Measurements from ENCODE around the gene TAPBPL. TPM values are rescaled to one million over a fixed set of nuclear protein-coding genes. Genes with fewer than 3 reads are reported as not detected.

Gene TAPBPL
- total RNA-seq, 2 donors from 2014 or later: 51.2 to 74.2 TPM

DNA sequence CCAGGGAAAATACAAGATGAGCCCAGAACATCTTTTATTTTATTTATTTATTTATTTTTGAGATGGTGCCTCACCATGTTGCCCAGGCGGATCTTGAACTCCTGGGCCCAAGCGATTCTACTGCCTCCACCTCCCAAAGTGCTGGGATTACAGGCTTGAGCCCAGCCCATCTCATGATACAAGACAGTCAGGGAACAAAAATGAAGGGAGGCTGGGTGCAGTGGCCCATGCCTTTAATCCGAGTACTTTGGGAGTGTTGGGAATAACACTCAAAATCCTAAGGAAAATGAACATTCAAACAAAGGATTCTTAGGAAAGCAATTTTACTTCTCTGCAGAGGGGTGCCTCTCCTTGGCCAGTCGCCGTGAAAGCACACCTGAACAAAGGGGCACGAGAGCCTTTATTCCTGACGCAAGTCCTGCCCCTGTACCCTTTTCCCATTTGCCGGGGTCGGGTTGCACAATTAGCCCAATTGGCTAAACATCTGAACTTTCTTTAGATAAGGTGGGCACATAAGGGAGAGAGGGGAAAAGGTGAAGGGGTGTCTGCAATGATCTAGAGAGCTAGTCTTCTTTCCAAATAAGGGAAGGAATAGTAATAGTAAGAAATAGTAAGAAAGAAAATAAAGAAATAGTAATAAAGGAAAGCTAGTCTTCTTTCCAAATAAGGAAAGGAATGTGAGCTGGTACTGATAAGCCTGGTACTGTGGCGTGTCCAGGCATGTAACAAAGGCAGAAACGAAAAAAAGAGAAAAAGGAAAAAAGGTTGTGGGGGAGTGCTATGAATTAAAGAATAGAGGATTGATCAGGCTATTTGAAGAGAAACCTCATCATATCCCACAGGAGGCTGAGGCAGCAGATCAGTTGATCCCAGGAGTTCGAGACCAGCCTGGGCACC, 55.5 kb downstream of the TAPBPL start:
- DNase-seq: no peak
- intact Hi-C loops (cut with DNase I, micrococcal nuclease): no loop called here
- no peak for ATAC-seq

DNA sequence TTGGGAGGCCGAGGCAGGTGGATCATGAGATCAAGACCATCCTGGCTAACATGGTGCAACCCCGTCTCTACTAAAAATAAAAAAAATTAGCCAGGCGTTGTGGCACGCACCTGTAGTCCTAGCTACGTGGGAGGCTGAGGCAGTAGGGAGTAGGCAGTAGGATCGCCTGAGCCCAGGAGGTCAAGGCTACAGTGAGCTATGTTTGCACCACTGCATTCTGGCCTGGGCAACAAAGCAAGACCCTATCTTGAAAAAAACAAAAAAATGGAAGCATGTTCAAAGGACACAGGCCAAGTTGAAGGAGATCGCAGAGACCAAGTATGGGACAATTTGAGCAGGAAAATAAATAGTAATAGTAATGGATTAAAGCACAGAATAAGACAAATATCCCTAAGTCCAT, 56.2 kb downstream of the TAPBPL start:
- ATAC-seq (no peak), DNase-seq (no peak)
- intact Hi-C loops (cut with DNase I, micrococcal nuclease): no loop called here

Other genes with a start within 250 kb of the TAPBPL start
- 100 to 1,000 TPM; 140 to 147 TPM for gene PLEKHG6, start 141.4 kb upstream of the TAPBPL start, total RNA-seq
- gene TNFRSF1A, start 110.0 kb upstream of the TAPBPL start, total RNA-seq: 100 to 1,000 TPM; 140 to 170 TPM
- gene SCNN1A, start 76.5 kb upstream of the TAPBPL start, total RNA-seq: 100 to 1,000 TPM; 289 to 459 TPM
- 100 to 1,000 TPM; 120 to 129 TPM for gene LTBR, start 67.9 kb upstream of the TAPBPL start, total RNA-seq
- gene CD27, start 7.1 kb upstream of the TAPBPL start, total RNA-seq: 1 to 10 TPM; 1.3 to 4.4 TPM
- 1 to 10 TPM; 4.2 to 6.3 TPM for gene VAMP1, start 18.6 kb downstream of the TAPBPL start, total RNA-seq
- 100 to 1,000 TPM; 124 to 131 TPM for gene MRPL51, start 41.2 kb downstream of the TAPBPL start, total RNA-seq
- 10 to 100 TPM; 21.9 to 29.4 TPM for gene NCAPD2, start 42.1 kb downstream of the TAPBPL start, total RNA-seq
- 1,000 to 10,000 TPM; 2,230 to 2,756 TPM for gene GAPDH, start 82.5 kb downstream of the TAPBPL start, total RNA-seq
- 1 to 10 TPM; 3.8 to 7.2 TPM for gene IFFO1, start 104.0 kb downstream of the TAPBPL start, total RNA-seq
- gene NOP2, start 116.2 kb downstream of the TAPBPL start, total RNA-seq: 10 to 100 TPM; 22.2 to 34.4 TPM
- 100 to 1,000 TPM; 142 to 157 TPM for gene CHD4, start 155.3 kb downstream of the TAPBPL start, total RNA-seq
- gene LPAR5, start 183.9 kb downstream of the TAPBPL start, total RNA-seq: 10 to 100 TPM; 25.6 to 26.7 TPM
- gene ACRBP, start 195.4 kb downstream of the TAPBPL start, total RNA-seq: 1 to 10 TPM; 2.9 to 3.4 TPM
- 10 to 100 TPM; 23.6 to 38.9 TPM for gene ING4, start 211.1 kb downstream of the TAPBPL start, total RNA-seq
- 10 to 100 TPM; 47.8 to 51.4 TPM for gene ZNF384, start 237.3 kb downstream of the TAPBPL start, total RNA-seq
- under 1 TPM; 0.52 to 0.67 TPM for gene PIANP, start 248.8 kb downstream of the TAPBPL start, total RNA-seq